PFSK-1 (cell line): ENCODE data around the gene SMAD3.

Experiments
- FOXP2 ChIP-seq: optimal IDR thresholded peaks from 2 replicates; pipeline ENCODE3; 2011; ENCODE audit warnings: borderline replicate concordance, control low read depth, inconsistent platforms; ENCODE audit not compliant: insufficient read depth; ENCODE audit errors: extremely low read length, extremely low read depth
- POLR2AphosphoS5 ChIP-seq: IDR thresholded peaks from 2 replicates; pipeline ENCODE4 v1.6.1; 2012; ENCODE audit warnings: low read depth, mild to moderate bottlenecking, control low read depth, low read length, moderate library complexity
- SIN3A ChIP-seq: IDR thresholded peaks from 2 replicates; pipeline ENCODE4 v1.6.1; 2012; ENCODE audit warnings: mild to moderate bottlenecking, low read length, moderate library complexity, borderline replicate concordance; ENCODE audit not compliant: insufficient read depth
- TAF1 ChIP-seq: IDR thresholded peaks from 2 replicates; pipeline ENCODE4 v1.6.1; 2012; ENCODE audit warnings: low read length, control low read depth, borderline replicate concordance; ENCODE audit not compliant: insufficient read depth
- TF ChIP-seq, protein P1 (sequence below), 2 experiments: IDR thresholded peaks; 2 replicates each; pipeline versions ENCODE4 v1.6.1 to v1.8.0; 2011 to 2012; ENCODE audit warnings: low read depth in 2 of 2, low read length in 2 of 2, control low read depth in 1 of 2, inconsistent platforms in 1 of 2, mild to moderate bottlenecking in 1 of 2, moderate library complexity in 1 of 2; ENCODE audit not compliant: insufficient read depth in 1 of 2

The SMAD3 gene

DNA sequence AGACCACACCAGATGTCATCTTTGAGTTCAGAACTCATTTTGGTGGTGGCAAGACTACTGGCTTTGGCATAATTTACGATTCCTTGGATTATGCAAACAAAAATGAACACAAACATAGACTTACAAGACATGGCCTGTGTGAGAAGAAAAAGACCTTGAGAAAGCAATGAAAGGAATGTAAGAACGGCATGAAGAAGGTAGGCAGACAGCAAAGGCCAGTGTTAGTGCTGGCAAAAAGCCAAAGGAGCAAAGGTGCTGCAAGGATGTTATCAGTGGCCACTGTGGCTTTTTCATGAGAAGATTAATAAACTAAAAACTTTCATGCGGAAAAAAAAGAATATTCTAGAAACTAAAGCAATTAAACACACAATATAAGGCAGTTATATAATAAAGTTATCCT lies 167.2 kb downstream of the SMAD3 start:
- TF ChIP-seq FOXP2 (no peak), POLR2AphosphoS5 (no peak), SIN3A (no peak), TAF1 (no peak)
- TF ChIP-seq, protein P1, sequence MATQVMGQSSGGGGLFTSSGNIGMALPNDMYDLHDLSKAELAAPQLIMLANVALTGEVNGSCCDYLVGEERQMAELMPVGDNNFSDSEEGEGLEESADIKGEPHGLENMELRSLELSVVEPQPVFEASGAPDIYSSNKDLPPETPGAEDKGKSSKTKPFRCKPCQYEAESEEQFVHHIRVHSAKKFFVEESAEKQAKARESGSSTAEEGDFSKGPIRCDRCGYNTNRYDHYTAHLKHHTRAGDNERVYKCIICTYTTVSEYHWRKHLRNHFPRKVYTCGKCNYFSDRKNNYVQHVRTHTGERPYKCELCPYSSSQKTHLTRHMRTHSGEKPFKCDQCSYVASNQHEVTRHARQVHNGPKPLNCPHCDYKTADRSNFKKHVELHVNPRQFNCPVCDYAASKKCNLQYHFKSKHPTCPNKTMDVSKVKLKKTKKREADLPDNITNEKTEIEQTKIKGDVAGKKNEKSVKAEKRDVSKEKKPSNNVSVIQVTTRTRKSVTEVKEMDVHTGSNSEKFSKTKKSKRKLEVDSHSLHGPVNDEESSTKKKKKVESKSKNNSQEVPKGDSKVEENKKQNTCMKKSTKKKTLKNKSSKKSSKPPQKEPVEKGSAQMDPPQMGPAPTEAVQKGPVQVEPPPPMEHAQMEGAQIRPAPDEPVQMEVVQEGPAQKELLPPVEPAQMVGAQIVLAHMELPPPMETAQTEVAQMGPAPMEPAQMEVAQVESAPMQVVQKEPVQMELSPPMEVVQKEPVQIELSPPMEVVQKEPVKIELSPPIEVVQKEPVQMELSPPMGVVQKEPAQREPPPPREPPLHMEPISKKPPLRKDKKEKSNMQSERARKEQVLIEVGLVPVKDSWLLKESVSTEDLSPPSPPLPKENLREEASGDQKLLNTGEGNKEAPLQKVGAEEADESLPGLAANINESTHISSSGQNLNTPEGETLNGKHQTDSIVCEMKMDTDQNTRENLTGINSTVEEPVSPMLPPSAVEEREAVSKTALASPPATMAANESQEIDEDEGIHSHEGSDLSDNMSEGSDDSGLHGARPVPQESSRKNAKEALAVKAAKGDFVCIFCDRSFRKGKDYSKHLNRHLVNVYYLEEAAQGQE (IDR thresholded peaks at IDR 0.05; ENCODE audit: insufficient read depth in 1 of 2, low read depth in 2 of 2, low read length in 2 of 2): no peak

- TF ChIP-seq, protein P1 (IDR thresholded peaks at IDR 0.05; ENCODE audit: insufficient read depth in 1 of 2, low read depth in 2 of 2, low read length in 2 of 2): no peak
- TF ChIP-seq SIN3A: no peak
- no peak for TF ChIP-seq FOXP2
- no peak for TF ChIP-seq TAF1
- TF ChIP-seq POLR2AphosphoS5: no peak
Measured at GRCh38 chr15:67240235-67241131, 175.1 kb downstream of the SMAD3 start.

- TF ChIP-seq, protein P1 (IDR thresholded peaks at IDR 0.05; ENCODE audit: insufficient read depth in 1 of 2, low read depth in 2 of 2, low read length in 2 of 2): no peak
- no peak for TF ChIP-seq FOXP2
- TF ChIP-seq TAF1: no peak
- no peak for TF ChIP-seq SIN3A
- TF ChIP-seq POLR2AphosphoS5: no peak
Measured at GRCh38 chr15:67241132-67241855, 175.9 kb downstream of the SMAD3 start.

GRCh38 chr15:67242708-67243111 lies 177.3 kb downstream of the SMAD3 start:
- TF ChIP-seq SIN3A (0 out of 2 replicates have a peak, but pooled peaks have one; percentile 39), TAF1 (no peak), FOXP2 (no peak)
